Smooth muscle cell (in vitro differentiated cells): ENCODE results near the gene CMC1. TPM values are rescaled to one million over a fixed set of nuclear protein-coding genes. Genes with fewer than 3 reads are reported as not detected.

Experiments used
- DNase-seq: peaks from one replicate; lab custom pipeline; 2025; ENCODE audit not compliant: unreplicated experiment; lab: John Stamatoyannopoulos, UW
- H2AFZ ChIP-seq: fragments of 200-600 bp; sonication (generic); 2 replicates; pipeline ENCODE4 v1.6.0; 2016; ENCODE audit warnings: antibody characterized with exemption, low read depth, mild to moderate bottlenecking
- H3F3A ChIP-seq: fragments of 200-600 bp; sonication (generic); 2 replicates; pipeline ENCODE4 v1.6.0; 2017; ENCODE audit warnings: antibody characterized with exemption, low read depth
- H3K27ac ChIP-seq: fragments of 200-600 bp; sonication (generic); 2 replicates; pipeline ENCODE4 v1.5.1; 2016; ENCODE audit warnings: low read depth, mild to moderate bottlenecking
- H3K27me3 ChIP-seq: fragments of 200-600 bp; sonication (generic); 2 replicates; pipeline ENCODE4 v1.6.1; 2016; ENCODE audit warnings: low read depth, mild to moderate bottlenecking
- H3K36me3 ChIP-seq: fragments of 200-600 bp; sonication (generic); 2 replicates; pipeline ENCODE4 v1.5.1; 2016; ENCODE audit warnings: low read depth
- H3K4me1 ChIP-seq: fragments of 200-600 bp; sonication (generic); 2 replicates; pipeline ENCODE4 v1.5.1; 2016; ENCODE audit warnings: low read depth
- H3K4me2 ChIP-seq: fragments of 200-600 bp; sonication (generic); 2 replicates; pipeline ENCODE4 v1.6.0; 2016; ENCODE audit warnings: mild to moderate bottlenecking
- H3K4me3 ChIP-seq: fragments of 200-600 bp; sonication (generic); 2 replicates; pipeline ENCODE4 v1.5.1; 2016; ENCODE audit warnings: mild to moderate bottlenecking
- H3K79me2 ChIP-seq: fragments of 200-600 bp; sonication (generic); 2 replicates; pipeline ENCODE4 v1.6.0; 2016; ENCODE audit warnings: low read depth, mild to moderate bottlenecking
- H3K9ac ChIP-seq: fragments of 200-600 bp; sonication (generic); 2 replicates; pipeline ENCODE4 v1.6.0; 2016; ENCODE audit warnings: low read depth
- H3K9me3 ChIP-seq: fragments of 200-600 bp; sonication (generic); replicated peaks from 2 replicates; pipeline ENCODE4 v1.5.1; 2016; ENCODE audit warnings: low read depth
- H4K20me1 ChIP-seq: fragments of 200-600 bp; sonication (generic); 2 replicates; pipeline ENCODE4 v1.6.0; 2016; ENCODE audit warnings: low read depth
- WGBS: methylation state at CpG from one replicate; pipeline ENCODE4 v1.1.7; 2016; ENCODE audit warnings: low lambda C conversion rate; 5-methylcytosine and 5-hydroxymethylcytosine counted together
- polyA plus RNA-seq: library from polyadenylated mRNA; unstranded; fragments of >200 nt; fragmentation: Nextera tagmentation; extraction: Ambion mirVana; gene quantifications from 2 replicates; pipeline ENCODE4 v1.2.1, GENCODE V29; 2016
- total RNA-seq: library from RNA; depleted of rRNA; stranded (reverse); fragments of >200 nt; gene quantifications from 2 replicates; pipeline ENCODE4 v1.2.3, GENCODE V29; 2014
- TF ChIP-seq, protein P1 (sequence below): fragments of 200-600 bp; sonication (generic); IDR thresholded peaks from 2 replicates; pipeline ENCODE4 v1.5.1; 2017; ENCODE audit warnings: borderline replicate concordance, mild to moderate bottlenecking, antibody characterized with exemption; ENCODE audit not compliant: insufficient read depth, poor library complexity, severe bottlenecking

CMC1 gene
- total and polyA plus RNA-seq, 2 experiments from 2014 or later, result 23.0 to 41.4 TPM

DNA sequence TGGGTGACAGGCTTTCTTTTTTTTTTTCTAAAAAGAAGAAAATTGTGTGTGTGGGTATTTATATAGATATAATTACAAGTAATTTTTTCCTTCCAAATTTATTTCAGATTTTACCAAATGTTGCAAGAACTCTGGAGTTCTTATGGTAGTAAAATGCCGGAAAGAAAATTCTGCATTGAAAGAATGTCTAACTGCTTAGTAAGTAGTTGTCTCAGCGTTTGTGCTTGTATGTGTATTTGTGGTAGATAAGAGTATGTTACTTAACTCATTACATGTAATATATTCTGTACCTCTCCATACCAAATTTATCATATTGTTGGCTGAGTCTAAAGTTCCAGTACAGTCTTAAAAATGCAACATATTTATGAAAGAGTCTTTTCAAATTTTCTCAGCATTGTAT lies 74.8 kb downstream of the CMC1 start:
- TF ChIP-seq, protein P1, sequence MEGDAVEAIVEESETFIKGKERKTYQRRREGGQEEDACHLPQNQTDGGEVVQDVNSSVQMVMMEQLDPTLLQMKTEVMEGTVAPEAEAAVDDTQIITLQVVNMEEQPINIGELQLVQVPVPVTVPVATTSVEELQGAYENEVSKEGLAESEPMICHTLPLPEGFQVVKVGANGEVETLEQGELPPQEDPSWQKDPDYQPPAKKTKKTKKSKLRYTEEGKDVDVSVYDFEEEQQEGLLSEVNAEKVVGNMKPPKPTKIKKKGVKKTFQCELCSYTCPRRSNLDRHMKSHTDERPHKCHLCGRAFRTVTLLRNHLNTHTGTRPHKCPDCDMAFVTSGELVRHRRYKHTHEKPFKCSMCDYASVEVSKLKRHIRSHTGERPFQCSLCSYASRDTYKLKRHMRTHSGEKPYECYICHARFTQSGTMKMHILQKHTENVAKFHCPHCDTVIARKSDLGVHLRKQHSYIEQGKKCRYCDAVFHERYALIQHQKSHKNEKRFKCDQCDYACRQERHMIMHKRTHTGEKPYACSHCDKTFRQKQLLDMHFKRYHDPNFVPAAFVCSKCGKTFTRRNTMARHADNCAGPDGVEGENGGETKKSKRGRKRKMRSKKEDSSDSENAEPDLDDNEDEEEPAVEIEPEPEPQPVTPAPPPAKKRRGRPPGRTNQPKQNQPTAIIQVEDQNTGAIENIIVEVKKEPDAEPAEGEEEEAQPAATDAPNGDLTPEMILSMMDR, result no peak
- Histone ChIP-seq H3K4me3 (no peak overlapping the region), H3K79me2 (no peaks in the 10 kb centered on the region), H3F3A (no peaks in the 10 kb centered on the region), H2AFZ (no peak overlapping the region), H3K4me2 (no peak overlapping the region), H3K9me3 (no peaks in the 10 kb centered on the region), H3K9ac (no peak overlapping the region), H3K27me3 (no peaks in the 10 kb centered on the region), H4K20me1 (peaks cover 3% of the 10 kb centered on the region), H3K4me1 (no peaks in the 10 kb centered on the region), H3K36me3 (no peaks in the 10 kb centered on the region), H3K27ac (no peak overlapping the region)
- DNase-seq, result no peak
- WGBS, result 52% methylated on average over 2 of the region's 2 CpGs

DNA sequence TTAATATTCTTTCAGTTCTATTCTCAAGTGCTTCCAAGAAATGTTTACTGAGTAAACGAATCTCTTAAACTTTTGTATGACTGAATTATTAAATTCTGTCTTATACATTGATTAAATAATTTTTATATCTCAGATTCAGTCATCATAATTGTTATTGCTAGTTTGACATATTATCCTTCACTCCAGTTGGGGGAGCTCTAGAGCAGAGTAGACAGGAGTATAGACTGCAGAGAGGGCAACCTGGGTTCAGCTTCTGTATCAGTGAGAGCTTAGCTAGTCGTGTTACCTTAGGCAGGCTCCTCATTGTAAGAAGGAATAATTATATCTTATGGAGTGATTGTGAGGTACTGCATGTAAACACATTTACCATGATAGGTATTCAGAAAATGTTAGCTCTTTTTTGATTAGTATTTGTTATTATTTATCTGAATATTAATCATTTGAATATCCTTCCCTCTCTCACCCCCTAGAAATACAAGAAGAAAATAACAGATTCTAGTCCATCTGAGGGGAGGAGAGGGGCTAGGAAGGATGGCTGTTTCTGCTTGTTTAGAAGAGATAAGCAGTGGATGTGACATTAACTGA lies 76.1 kb downstream of the CMC1 start:
- Histone ChIP-seq H4K20me1 (no peaks in the 10 kb centered on the region), H2AFZ (no peak overlapping the region), H3K9me3 (no peaks in the 10 kb centered on the region), H3K4me2 (no peak overlapping the region), H3K4me3 (no peak overlapping the region), H3K4me1 (no peaks in the 10 kb centered on the region), H3K27ac (no peak overlapping the region), H3F3A (no peaks in the 10 kb centered on the region), H3K79me2 (no peaks in the 10 kb centered on the region), H3K36me3 (no peaks in the 10 kb centered on the region), H3K9ac (no peak overlapping the region), H3K27me3 (no peaks in the 10 kb centered on the region)
- 46% methylated on average over 2 of the region's 2 CpGs for WGBS
- TF ChIP-seq, protein P1, result peak; percentile 58
- DNase-seq, result no peak

DNA sequence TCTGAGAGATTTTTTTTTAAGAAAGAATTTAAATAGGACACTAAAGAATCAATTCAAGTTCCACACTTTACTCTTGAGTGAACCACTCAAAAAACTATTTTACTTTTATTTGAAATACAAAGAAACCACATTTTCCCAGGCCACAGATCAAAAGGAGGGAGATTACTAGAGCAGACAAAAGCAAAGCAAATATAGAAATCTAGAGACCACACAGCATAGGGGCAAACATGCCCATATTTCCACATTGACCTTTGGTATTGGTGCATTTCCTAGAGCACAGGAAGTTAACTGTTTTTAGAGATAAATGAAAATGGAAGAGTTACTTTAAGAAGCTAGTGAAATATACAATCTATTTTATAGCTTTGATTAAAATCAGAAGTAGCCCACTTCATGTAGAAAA lies 79.6 kb downstream of the CMC1 start:
- H3K4me2 ChIP-seq, result no peak overlapping the region
- H3K36me3 ChIP-seq, result peaks cover 5% of the 10 kb centered on the region
- H3K4me1 ChIP-seq, result no peaks in the 10 kb centered on the region
- no peak overlapping the region for H2AFZ ChIP-seq
- H3K4me3 ChIP-seq, result no peak overlapping the region
- DNase-seq, result no peak
- no peak overlapping the region for H3K27ac ChIP-seq
- no peak overlapping the region for H3K9ac ChIP-seq
- TF ChIP-seq, protein P1, result no peak
- no peaks in the 10 kb centered on the region for H3F3A ChIP-seq
- no peaks in the 10 kb centered on the region for H3K79me2 ChIP-seq
- H3K9me3 ChIP-seq, result no peaks in the 10 kb centered on the region
- H4K20me1 ChIP-seq, result no peaks in the 10 kb centered on the region
- H3K27me3 ChIP-seq, result no peaks in the 10 kb centered on the region

DNA sequence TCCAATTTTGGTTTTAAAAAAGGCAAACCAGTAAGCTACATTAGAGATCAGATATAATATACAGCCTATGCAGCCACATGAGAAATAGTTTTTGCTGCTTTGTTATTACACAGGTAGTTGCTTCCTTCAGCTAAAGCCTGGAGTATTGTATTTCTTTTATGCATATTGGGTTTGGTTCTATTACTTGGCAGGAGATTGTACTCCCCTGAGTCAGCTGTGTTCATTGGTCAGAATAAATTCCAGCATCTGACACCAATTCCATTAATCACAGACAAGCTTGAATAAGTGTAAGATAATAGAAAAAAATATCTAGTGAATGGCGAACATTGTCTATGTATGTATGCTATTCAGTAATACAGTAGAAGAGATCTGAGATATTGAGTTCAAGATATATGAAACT lies 81.0 kb downstream of the CMC1 start:
- WGBS, result 97% methylated on average over 1 of the region's 1 CpG
- H3K27ac ChIP-seq, result no peak overlapping the region
- no peaks in the 10 kb centered on the region for H3F3A ChIP-seq
- DNase-seq, result no peak
- no peak overlapping the region for H2AFZ ChIP-seq
- H3K9me3 ChIP-seq, result no peaks in the 10 kb centered on the region
- no peaks in the 10 kb centered on the region for H3K4me1 ChIP-seq
- H3K36me3 ChIP-seq, result peaks cover 13% of the 10 kb centered on the region
- H3K27me3 ChIP-seq, result no peaks in the 10 kb centered on the region
- H3K79me2 ChIP-seq, result no peaks in the 10 kb centered on the region
- H3K4me3 ChIP-seq, result no peak overlapping the region
- TF ChIP-seq, protein P1, result no peak
- H3K9ac ChIP-seq, result no peak overlapping the region
- H4K20me1 ChIP-seq, result no peaks in the 10 kb centered on the region
- no peak overlapping the region for H3K4me2 ChIP-seq
